K562 (cell line): Measurements from ENCODE around the gene KLK14. TPM values are rescaled to one million over a fixed set of nuclear protein-coding genes. Genes with fewer than 3 reads are reported as not detected.

Source experiments
- FOXA1 ChIP-seq: fragments of 450-650 bp; IDR thresholded peaks from 2 replicates; pipeline ENCODE4 v1.6.1; 2016; ENCODE audit warnings: mild to moderate bottlenecking, borderline replicate concordance
- HEY1 ChIP-seq: fragments of 250-450 bp; sonication (Bioruptor Pico); IDR thresholded peaks from 2 replicates; pipeline ENCODE4 v1.5.0; 2020; ENCODE audit warnings: mild to moderate bottlenecking, moderate library complexity, borderline replicate concordance
- HIVEP1 ChIP-seq: fragments of 250-450 bp; sonication (Bioruptor Pico); IDR thresholded peaks from 2 replicates; pipeline ENCODE4 v1.4.0; 2020; ENCODE audit warnings: mild to moderate bottlenecking
- HNRNPLL ChIP-seq: fragments of 200-400 bp; formaldehyde crosslinking; IDR thresholded peaks from 2 replicates; pipeline ENCODE4 v1.6.1; 2017; ENCODE audit warnings: low read length, low read depth, mild to moderate bottlenecking; ENCODE audit not compliant: poor library complexity, severe bottlenecking
- MEF2D ChIP-seq: conservative IDR thresholded peaks from 2 replicates; pipeline ENCODE4 v1.6.1; 2016; ENCODE audit warnings: low read depth, missing genetic modification characterization, missing compliant biosample characterization
- NFYB ChIP-seq: IDR thresholded peaks from 2 replicates; pipeline ENCODE4 v1.6.1; 2011; ENCODE audit warnings: mild to moderate bottlenecking, moderate library complexity; ENCODE audit not compliant: insufficient read length; ENCODE audit errors: extremely low read depth
- POLR3A ChIP-seq: IDR thresholded peaks from 2 replicates; pipeline ENCODE4 v1.6.1; 2011; ENCODE audit warnings: borderline replicate concordance, mild to moderate bottlenecking, moderate library complexity; ENCODE audit not compliant: insufficient read length, insufficient read depth; ENCODE audit errors: extremely low read depth
- PURB ChIP-seq: sonication (generic); formaldehyde crosslinking; IDR thresholded peaks from 2 replicates; pipeline ENCODE4 v1.9.0; 2021; ENCODE audit warnings: low read depth, mild to moderate bottlenecking, missing genetic modification reagents
- SREBF1 ChIP-seq: fragments of 150-350 bp; IDR thresholded peaks from 2 replicates; pipeline ENCODE4 v1.6.1; 2014; ENCODE audit warnings: antibody characterized with exemption, low read depth, low read length, borderline replicate concordance
- TARDBP ChIP-seq: fragments of 450-650 bp; IDR thresholded peaks from 2 replicates; pipeline ENCODE4 v1.6.1; 2016
- WHSC1 ChIP-seq: IDR thresholded peaks from one replicate; pipeline ENCODE4 v1.6.1; 2012; ENCODE audit warnings: low read length, control low read depth, inconsistent platforms
- ZBTB8A ChIP-seq: fragments of 450-650 bp; IDR thresholded peaks from 2 replicates; pipeline ENCODE4 v1.6.1; 2018; ENCODE audit warnings: mild to moderate bottlenecking, moderate library complexity; ENCODE audit not compliant: partially characterized antibody
- ZBTB9 ChIP-seq: fragments of 450-650 bp; formaldehyde crosslinking; IDR thresholded peaks from 2 replicates; pipeline ENCODE4 v1.4.0; 2020; ENCODE audit warnings: mild to moderate bottlenecking, moderate library complexity
- ZNF12 ChIP-seq: sonication (generic); formaldehyde crosslinking; IDR thresholded peaks from 2 replicates; pipeline ENCODE4 v1.4.0; 2020; ENCODE audit warnings: mild to moderate bottlenecking, missing genetic modification reagents
- ZNF444 ChIP-seq: fragments of 250-450 bp; sonication (Bioruptor Pico); IDR thresholded peaks from 2 replicates; pipeline ENCODE4 v1.4.0; 2020; ENCODE audit warnings: mild to moderate bottlenecking, moderate library complexity
- polyA plus RNA-seq, 8 experiments: library from polyadenylated mRNA; depleted of rRNA in 4 of 8; stranded (reverse) in 5 of 8; unstranded in 3 of 8; fragments of >200 nt; fragmentation: Nextera tagmentation in 2 of 8; fragmentation: Illumina TruSeq in 1 of 8; extraction: Ambion mirVana in 2 of 8; extraction: Trizol in 1 of 8; gene quantifications; 2 replicates each; pipeline versions ENCODE4 v1.2.1 to v1.2.3, GENCODE V29; 2011 to 2014; ENCODE audit warnings: inconsistent platforms in 1 of 8, missing spikeins in 1 of 8
- total RNA-seq, 7 experiments: library from RNA; depleted of rRNA in 6 of 7; stranded (reverse); fragments of >200 nt in 6 of 7; fragmentation: Illumina TruSeq in 2 of 7; extraction: Trizol in 2 of 7; gene quantifications; 2 replicates each; pipeline versions ENCODE4 v1.2.1 to v1.2.3, GENCODE V29; 2011 to 2021; ENCODE audit warnings: low replicate concordance in 1 of 7
- TF ChIP-seq, protein P1 (sequence below), 2 experiments: fragments of 150-350 bp in 1 of 2; IDR thresholded peaks; 2 replicates each; pipeline ENCODE4 v1.6.1; 2012 to 2016; ENCODE audit warnings: low read depth in 2 of 2, low read length in 2 of 2, mild to moderate bottlenecking in 1 of 2, moderate library complexity in 1 of 2
- TF ChIP-seq, protein P2 (sequence below): fragments of 450-650 bp; formaldehyde crosslinking; conservative IDR thresholded peaks from 2 replicates; pipeline ENCODE4 v1.4.0; 2022; ENCODE audit warnings: mild to moderate bottlenecking, missing genetic modification characterization
- TF ChIP-seq, protein P3 (sequence below): IDR thresholded peaks from 2 replicates; pipeline ENCODE4 v1.6.1; 2014; ENCODE audit warnings: antibody characterized with exemption

The KLK14 gene
- total and polyA plus RNA-seq, 9 of the 15 experiments (the other 6 are each of a cell fraction or from before 2014, with no cell fraction given), result not detected

GRCh38 chr19:51131780-51132680, 49.3 kb upstream of the KLK14 start (continued):
- TF ChIP-seq ZBTB9 (peak; percentile 62; the same call in 1 of the 2 replicates), POLR3A (no peak), HNRNPLL (no peak), MEF2D (tag) (0 out of 2 replicates have a peak, but pooled peaks have one; percentile 23), HIVEP1 (CRISPR knock-in tag) (no peak), NFYB (no peak), HEY1 (CRISPR knock-in tag) (0 out of 2 replicates have a peak, but pooled peaks have one; percentile 17), SREBF1 (no peak), PURB (no peak), ZNF444 (CRISPR knock-in tag) (no peak), ZNF12 (no peak), ZBTB8A (no peak), FOXA1 (no peak), TARDBP (no peak), WHSC1 (no peak)
- TF ChIP-seq, protein P1, sequence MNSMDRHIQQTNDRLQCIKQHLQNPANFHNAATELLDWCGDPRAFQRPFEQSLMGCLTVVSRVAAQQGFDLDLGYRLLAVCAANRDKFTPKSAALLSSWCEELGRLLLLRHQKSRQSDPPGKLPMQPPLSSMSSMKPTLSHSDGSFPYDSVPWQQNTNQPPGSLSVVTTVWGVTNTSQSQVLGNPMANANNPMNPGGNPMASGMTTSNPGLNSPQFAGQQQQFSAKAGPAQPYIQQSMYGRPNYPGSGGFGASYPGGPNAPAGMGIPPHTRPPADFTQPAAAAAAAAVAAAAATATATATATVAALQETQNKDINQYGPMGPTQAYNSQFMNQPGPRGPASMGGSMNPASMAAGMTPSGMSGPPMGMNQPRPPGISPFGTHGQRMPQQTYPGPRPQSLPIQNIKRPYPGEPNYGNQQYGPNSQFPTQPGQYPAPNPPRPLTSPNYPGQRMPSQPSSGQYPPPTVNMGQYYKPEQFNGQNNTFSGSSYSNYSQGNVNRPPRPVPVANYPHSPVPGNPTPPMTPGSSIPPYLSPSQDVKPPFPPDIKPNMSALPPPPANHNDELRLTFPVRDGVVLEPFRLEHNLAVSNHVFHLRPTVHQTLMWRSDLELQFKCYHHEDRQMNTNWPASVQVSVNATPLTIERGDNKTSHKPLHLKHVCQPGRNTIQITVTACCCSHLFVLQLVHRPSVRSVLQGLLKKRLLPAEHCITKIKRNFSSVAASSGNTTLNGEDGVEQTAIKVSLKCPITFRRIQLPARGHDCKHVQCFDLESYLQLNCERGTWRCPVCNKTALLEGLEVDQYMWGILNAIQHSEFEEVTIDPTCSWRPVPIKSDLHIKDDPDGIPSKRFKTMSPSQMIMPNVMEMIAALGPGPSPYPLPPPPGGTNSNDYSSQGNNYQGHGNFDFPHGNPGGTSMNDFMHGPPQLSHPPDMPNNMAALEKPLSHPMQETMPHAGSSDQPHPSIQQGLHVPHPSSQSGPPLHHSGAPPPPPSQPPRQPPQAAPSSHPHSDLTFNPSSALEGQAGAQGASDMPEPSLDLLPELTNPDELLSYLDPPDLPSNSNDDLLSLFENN (IDR thresholded peaks at IDR 0.05; ENCODE audit: low read depth in 2 of 2, low read length in 2 of 2), result no peak
- TF ChIP-seq, protein P2, sequence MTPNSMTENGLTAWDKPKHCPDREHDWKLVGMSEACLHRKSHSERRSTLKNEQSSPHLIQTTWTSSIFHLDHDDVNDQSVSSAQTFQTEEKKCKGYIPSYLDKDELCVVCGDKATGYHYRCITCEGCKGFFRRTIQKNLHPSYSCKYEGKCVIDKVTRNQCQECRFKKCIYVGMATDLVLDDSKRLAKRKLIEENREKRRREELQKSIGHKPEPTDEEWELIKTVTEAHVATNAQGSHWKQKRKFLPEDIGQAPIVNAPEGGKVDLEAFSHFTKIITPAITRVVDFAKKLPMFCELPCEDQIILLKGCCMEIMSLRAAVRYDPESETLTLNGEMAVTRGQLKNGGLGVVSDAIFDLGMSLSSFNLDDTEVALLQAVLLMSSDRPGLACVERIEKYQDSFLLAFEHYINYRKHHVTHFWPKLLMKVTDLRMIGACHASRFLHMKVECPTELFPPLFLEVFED (CRISPR knock-in tag), result no peak
- TF ChIP-seq, protein P3, sequence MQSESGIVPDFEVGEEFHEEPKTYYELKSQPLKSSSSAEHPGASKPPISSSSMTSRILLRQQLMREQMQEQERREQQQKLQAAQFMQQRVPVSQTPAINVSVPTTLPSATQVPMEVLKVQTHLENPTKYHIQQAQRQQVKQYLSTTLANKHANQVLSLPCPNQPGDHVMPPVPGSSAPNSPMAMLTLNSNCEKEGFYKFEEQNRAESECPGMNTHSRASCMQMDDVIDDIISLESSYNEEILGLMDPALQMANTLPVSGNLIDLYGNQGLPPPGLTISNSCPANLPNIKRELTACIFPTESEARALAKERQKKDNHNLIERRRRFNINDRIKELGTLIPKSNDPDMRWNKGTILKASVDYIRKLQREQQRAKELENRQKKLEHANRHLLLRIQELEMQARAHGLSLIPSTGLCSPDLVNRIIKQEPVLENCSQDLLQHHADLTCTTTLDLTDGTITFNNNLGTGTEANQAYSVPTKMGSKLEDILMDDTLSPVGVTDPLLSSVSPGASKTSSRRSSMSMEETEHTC, result peak; percentile 95
